Fibroblast of lung (primary cell): ENCODE measurements around the gene OCA2. TPM values are rescaled to one million over a fixed set of nuclear protein-coding genes. Genes with fewer than 3 reads are reported as not detected.
A peak's percentile ranks its signal among the peaks of the same experiment; 100 is the strongest.

Experiments
- DNase-seq, 2 donors: peaks; one replicate each; pipeline versions ENCODE4 v3.0.0 to v3.0.0-alpha.2; 2010; ENCODE audit warnings: low read depth in 2 of 2
- H2AFZ ChIP-seq: 2 replicates; pipeline ENCODE4 v1.5.1; 2012; ENCODE audit warnings: low read length, control low read depth, inconsistent platforms
- H3K27ac ChIP-seq: 2 replicates; pipeline ENCODE4 v1.5.1; 2011; ENCODE audit warnings: low read length, control low read depth; ENCODE audit not compliant: insufficient read depth
- H3K27me3 ChIP-seq: 2 replicates; pipeline ENCODE4 v1.5.1; 2011; ENCODE audit warnings: mild to moderate bottlenecking, low read length; ENCODE audit not compliant: control insufficient read depth, insufficient read depth
- H3K36me3 ChIP-seq: 2 replicates; pipeline ENCODE4 v1.5.1; 2011; ENCODE audit warnings: low read length; ENCODE audit not compliant: control insufficient read depth, insufficient read depth
- H3K4me1 ChIP-seq: 2 replicates; pipeline ENCODE4 v1.5.1; 2011; ENCODE audit warnings: low read length; ENCODE audit not compliant: control insufficient read depth, insufficient read depth; ENCODE audit errors: extremely low read depth
- H3K4me2 ChIP-seq: 2 replicates; pipeline ENCODE4 v1.5.1; 2011; ENCODE audit warnings: low read length, control low read depth; ENCODE audit not compliant: insufficient read depth; ENCODE audit errors: extremely low read depth
- H3K4me3 ChIP-seq, 4 experiments: fragments of 200-600 bp in 1 of 4; sonication (generic) in 1 of 4; replicated peaks in 1 of 4; 2 replicates each; pipeline ENCODE4 v1.5.1; 2011 to 2016; ENCODE audit warnings: low read length in 4 of 4, low read depth in 3 of 4, mild to moderate bottlenecking in 3 of 4, control low read depth in 2 of 4, inconsistent platforms in 1 of 4, mixed read lengths in 1 of 4; ENCODE audit not compliant: insufficient read depth in 1 of 4; ENCODE audit errors: control extremely low read depth in 1 of 4
- H3K79me2 ChIP-seq: 2 replicates; pipeline ENCODE4 v1.5.1; 2012; ENCODE audit warnings: mild to moderate bottlenecking, low read length, inconsistent platforms; ENCODE audit not compliant: control insufficient read depth, insufficient read depth
- H3K9ac ChIP-seq: 2 replicates; pipeline ENCODE4 v1.5.1; 2011; ENCODE audit warnings: mild to moderate bottlenecking, low read length, control low read depth; ENCODE audit not compliant: insufficient read depth
- H3K9me3 ChIP-seq: 2 replicates; pipeline ENCODE4 v1.5.1; 2012; ENCODE audit warnings: low read depth, low read length; ENCODE audit not compliant: control insufficient read depth, insufficient read depth
- H4K20me1 ChIP-seq: 2 replicates; pipeline ENCODE4 v1.5.1; 2011; ENCODE audit warnings: low read length; ENCODE audit not compliant: control insufficient read depth, insufficient read depth; ENCODE audit errors: extremely low read depth
- EZH2 ChIP-seq: IDR thresholded peaks from 2 replicates; pipeline ENCODE4 v1.5.1; 2012; ENCODE audit warnings: low read length, control low read depth, mild to moderate bottlenecking; ENCODE audit errors: missing control alignments
- polyA plus RNA-seq, 2 donors: library from polyadenylated mRNA; depleted of rRNA in 1 of 2; stranded (reverse) in 1 of 2; unstranded in 1 of 2; fragments of >200 nt; gene quantifications; 2 replicates each; pipeline ENCODE4 v1.2.1, GENCODE V29; 2011 to 2012; ENCODE audit warnings: missing spikeins in 1 of 2
- total RNA-seq: library from RNA; depleted of rRNA; stranded (reverse); fragments of >200 nt; gene quantifications from 2 replicates; pipeline ENCODE4 v1.2.1, GENCODE V29; 2014
- TF ChIP-seq, protein P1 (sequence below), 2 donors: IDR thresholded peaks in 1 of 2; conservative IDR thresholded peaks in 1 of 2; 1 replicate in 1 of 2; 2 replicates in 1 of 2; pipeline ENCODE4 v1.5.1; 2011 to 2012; ENCODE audit warnings: low read length in 2 of 2, control low read depth in 1 of 2, inconsistent platforms in 1 of 2, low read depth in 1 of 2, mild to moderate bottlenecking in 1 of 2

OCA2 gene
- total and polyA plus RNA-seq, 2 donors (not counting 1 experiment from before 2014, with no cell fraction given): not detected

DNA sequence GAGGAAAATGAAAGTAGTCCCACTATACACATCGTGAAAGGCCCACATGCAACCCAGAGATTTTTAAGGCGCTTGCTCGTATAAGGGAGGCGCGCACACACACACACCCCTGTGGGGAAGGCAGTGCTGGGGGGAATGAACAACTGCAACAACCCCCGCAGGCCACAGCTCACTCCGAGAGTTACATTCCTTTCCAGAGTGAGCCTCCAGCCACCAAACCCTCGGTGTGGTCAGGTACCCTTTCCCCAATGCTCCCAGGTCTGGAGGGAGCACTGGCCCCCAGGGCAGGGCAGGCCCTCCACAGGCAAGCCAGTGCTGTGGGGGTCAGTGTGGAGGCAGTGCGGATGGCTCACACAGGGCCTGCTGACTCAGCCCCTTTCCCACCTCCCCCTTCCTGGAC lies 115.6 kb downstream of the OCA2 start:
- no peak overlapping the region for H3K4me3 ChIP-seq
- H3K4me1 ChIP-seq: no peaks in the 10 kb centered on the region
- no peak overlapping the region for H3K27ac ChIP-seq
- TF ChIP-seq, protein P1, sequence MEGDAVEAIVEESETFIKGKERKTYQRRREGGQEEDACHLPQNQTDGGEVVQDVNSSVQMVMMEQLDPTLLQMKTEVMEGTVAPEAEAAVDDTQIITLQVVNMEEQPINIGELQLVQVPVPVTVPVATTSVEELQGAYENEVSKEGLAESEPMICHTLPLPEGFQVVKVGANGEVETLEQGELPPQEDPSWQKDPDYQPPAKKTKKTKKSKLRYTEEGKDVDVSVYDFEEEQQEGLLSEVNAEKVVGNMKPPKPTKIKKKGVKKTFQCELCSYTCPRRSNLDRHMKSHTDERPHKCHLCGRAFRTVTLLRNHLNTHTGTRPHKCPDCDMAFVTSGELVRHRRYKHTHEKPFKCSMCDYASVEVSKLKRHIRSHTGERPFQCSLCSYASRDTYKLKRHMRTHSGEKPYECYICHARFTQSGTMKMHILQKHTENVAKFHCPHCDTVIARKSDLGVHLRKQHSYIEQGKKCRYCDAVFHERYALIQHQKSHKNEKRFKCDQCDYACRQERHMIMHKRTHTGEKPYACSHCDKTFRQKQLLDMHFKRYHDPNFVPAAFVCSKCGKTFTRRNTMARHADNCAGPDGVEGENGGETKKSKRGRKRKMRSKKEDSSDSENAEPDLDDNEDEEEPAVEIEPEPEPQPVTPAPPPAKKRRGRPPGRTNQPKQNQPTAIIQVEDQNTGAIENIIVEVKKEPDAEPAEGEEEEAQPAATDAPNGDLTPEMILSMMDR (conservative IDR thresholded peaks at IDR 0.05 in 1 of 2, IDR thresholded peaks at IDR 0.05 in 1 of 2; ENCODE audit: low read depth in 1 of 2, low read length in 2 of 2): no peak
- no peak for TF ChIP-seq EZH2
- no peaks in the 10 kb centered on the region for H4K20me1 ChIP-seq
- H2AFZ ChIP-seq: no peak overlapping the region
- H3K27me3 ChIP-seq: no peaks in the 10 kb centered on the region
- H3K4me2 ChIP-seq: no peak overlapping the region
- no peak overlapping the region for H3K9ac ChIP-seq
- no peaks in the 10 kb centered on the region for H3K79me2 ChIP-seq
- H3K9me3 ChIP-seq: no peaks in the 10 kb centered on the region
- no peaks in the 10 kb centered on the region for H3K36me3 ChIP-seq
- DNase-seq: no peak

DNA sequence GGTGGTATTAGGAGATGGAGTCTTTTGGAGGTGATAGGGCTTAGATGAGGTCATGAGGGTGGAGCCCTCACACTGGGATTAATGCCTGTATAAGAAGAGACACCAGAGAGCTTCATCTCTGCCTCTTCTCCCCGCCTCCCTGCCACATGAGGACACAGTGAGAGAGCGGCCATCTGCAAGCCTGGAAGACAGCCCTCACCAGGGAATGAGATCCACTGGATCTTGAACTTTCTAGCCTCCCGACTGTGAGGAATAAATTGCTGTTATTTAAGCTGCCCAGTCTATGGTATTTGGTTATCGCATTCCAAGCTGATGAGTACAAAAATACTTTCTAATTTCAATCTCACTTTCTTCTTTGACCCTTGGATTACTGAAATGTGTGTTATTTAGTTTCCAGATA lies 121.4 kb downstream of the OCA2 start:
- no peaks in the 10 kb centered on the region for H4K20me1 ChIP-seq
- H3K9ac ChIP-seq: no peak overlapping the region
- no peak overlapping the region for H3K27ac ChIP-seq
- H3K27me3 ChIP-seq: no peaks in the 10 kb centered on the region
- TF ChIP-seq, protein P1 (conservative IDR thresholded peaks at IDR 0.05 in 1 of 2, IDR thresholded peaks at IDR 0.05 in 1 of 2; ENCODE audit: low read depth in 1 of 2, low read length in 2 of 2): no peak
- no peak for TF ChIP-seq EZH2
- no peaks in the 10 kb centered on the region for H3K4me1 ChIP-seq
- H3K79me2 ChIP-seq: no peaks in the 10 kb centered on the region
- H3K4me3 ChIP-seq: no peak overlapping the region
- no peak overlapping the region for H2AFZ ChIP-seq
- no peaks in the 10 kb centered on the region for H3K9me3 ChIP-seq
- DNase-seq: peak in 1 of 2 donors; percentile 29
- no peaks in the 10 kb centered on the region for H3K36me3 ChIP-seq
- no peak overlapping the region for H3K4me2 ChIP-seq

GRCh38 chr15:27973886-27974285 lies 125.2 kb downstream of the OCA2 start:
- no peak overlapping the region for H3K27ac ChIP-seq
- TF ChIP-seq EZH2: no peak
- H3K4me1 ChIP-seq: no peaks in the 10 kb centered on the region
- no peaks in the 10 kb centered on the region for H3K36me3 ChIP-seq
- H3K27me3 ChIP-seq: no peaks in the 10 kb centered on the region
- H4K20me1 ChIP-seq: no peaks in the 10 kb centered on the region
- H3K9me3 ChIP-seq: no peaks in the 10 kb centered on the region
- no peak overlapping the region for H2AFZ ChIP-seq
- no peaks in the 10 kb centered on the region for H3K79me2 ChIP-seq
- H3K9ac ChIP-seq: no peak overlapping the region
- H3K4me3 ChIP-seq: no peak overlapping the region
- DNase-seq: no peak
- H3K4me2 ChIP-seq: no peak overlapping the region
